ENCODE measurements around the gene PRDM2. TPM values are rescaled to one million over a fixed set of nuclear protein-coding genes. Genes with fewer than 3 reads are reported as not detected.

Gene PRDM2
- total RNA-seq, result 10 to 100 TPM; 13.8 to 26.4 (median 15.7) TPM
- polyA plus RNA-seq, result 10 to 100 TPM in 1 of 2 donors, 1 to 10 TPM in 1; 9.3 to 11.4 TPM

GRCh38 chr1:13699936-13700520 lies at the start of gene PRDM2:
TSS of gene PRDM2 (plus strand) at chr1:13700188. CDS start at chr1:13715606, 15,418 bp downstream.
- no peak for TF ChIP-seq CTCF (IDR thresholded peaks at IDR 0.05)
- Histone ChIP-seq H3K9me3 (no peaks in the 10 kb centered on the region), H3K4me3 (peak within 1 kb of the TSS; percentile 57 to 74 (median 67)), H3K27me3 (no peaks in the 10 kb centered on the region), H3K36me3 (no peaks in the 10 kb centered on the region), H3K27ac (peak within 1 kb of the TSS; percentile 55 to 82 (median 78)), H3K4me1 (no peaks in the 10 kb centered on the region)
- intact Hi-C loops (cut with DNase I), result no loop called here
- DNase-seq, result peak; percentile 26 to 79 (median 46)
- WGBS, 2 donors, result 1 to 3% methylated on average over 28 to 87 of the region's 87 CpGs
- ATAC-seq, result peak; percentile 78 to 85 (median 79)
- no peak for FAIRE-seq

GRCh38 chr1:13651279-13651678 lies 48.7 kb upstream of the PRDM2 start:
- FAIRE-seq (no peak), DNase-seq (no peak), ATAC-seq (no peak)
- TF ChIP-seq CTCF (IDR thresholded peaks at IDR 0.05), result no peak
- no peaks in the 10 kb centered on the region for H3K36me3 ChIP-seq
- no peaks in the 10 kb centered on the region for H3K4me1 ChIP-seq
- intact Hi-C loops (cut with DNase I), result no loop called here
- 48 to 51% methylated on average over 3 of the region's 3 CpGs for WGBS, 2 donors
- no peak overlapping the region for H3K4me3 ChIP-seq
- H3K27me3 ChIP-seq, result peaks cover 0 to 3% (median 0%) of the 10 kb centered on the region in 4 donors
- H3K27ac ChIP-seq, result no peak overlapping the region
- H3K9me3 ChIP-seq, result no peaks in the 10 kb centered on the region

GRCh38 chr1:13652238-13652637 lies 47.8 kb upstream of the PRDM2 start:
- no peak overlapping the region for H3K4me3 ChIP-seq
- TF ChIP-seq CTCF (IDR thresholded peaks at IDR 0.05), result no peak
- no peaks in the 10 kb centered on the region for H3K36me3 ChIP-seq
- no peak for ATAC-seq
- no peaks in the 10 kb centered on the region for H3K9me3 ChIP-seq
- DNase-seq, result no peak
- no peaks in the 10 kb centered on the region for H3K4me1 ChIP-seq
- no peak for FAIRE-seq
- no peak overlapping the region for H3K27ac ChIP-seq
- peaks cover 0 to 3% (median 0%) of the 10 kb centered on the region in 4 donors for H3K27me3 ChIP-seq
- WGBS, 2 donors, result 79 to 90% methylated on average over 1 of the region's 1 CpG
- intact Hi-C loops (cut with DNase I), result no loop called here

- intact Hi-C loops (cut with DNase I), result loop anchor here (5.0 to 10.0 kb wide), 4 partner anchors 143 to 303 kb away; no protein-coding TSS in a partner anchor
- 72 to 79% methylated on average over 5 of the region's 5 CpGs for WGBS, 2 donors
Measured at GRCh38 chr1:13661539-13661938, 38.4 kb upstream of the PRDM2 start.

More at GRCh38 chr1:13661539-13661938, 38.4 kb upstream of the PRDM2 start:
- ATAC-seq, result peak in 2 of 4 donors; percentile 25 to 27
- Histone ChIP-seq H3K27ac (no peak overlapping the region), H3K36me3 (no peaks in the 10 kb centered on the region), H3K27me3 (no peaks in the 10 kb centered on the region), H3K4me1 (no peaks in the 10 kb centered on the region), H3K4me3 (no peak overlapping the region), H3K9me3 (no peaks in the 10 kb centered on the region)
- DNase-seq, result no peak
- TF ChIP-seq CTCF (IDR thresholded peaks at IDR 0.05), result no peak
- no peak for FAIRE-seq
